Fibroblast of villous mesenchyme (primary cell): ENCODE measurements around the gene LRRC75A. TPM values are rescaled to one million over a fixed set of nuclear protein-coding genes. Genes with fewer than 3 reads are reported as not detected.

ENCODE experiments used
- DNase-seq: peaks from one replicate; pipeline ENCODE4 v3.0.0-alpha.2; 2010; ENCODE audit warnings: low read depth
- H3K4me3 ChIP-seq: 2 replicates; pipeline ENCODE4 v1.5.1; 2011; ENCODE audit warnings: low read depth, mild to moderate bottlenecking, low read length
- CTCF ChIP-seq: IDR thresholded peaks from 2 replicates; pipeline ENCODE4 v1.5.1; 2012; ENCODE audit warnings: low read depth, mild to moderate bottlenecking, low read length; ENCODE audit not compliant: insufficient read depth
- total RNA-seq: library from RNA; depleted of rRNA; stranded (reverse); fragments of >200 nt; gene quantifications from 2 replicates; pipeline ENCODE4 v1.2.3, GENCODE V29; 2012

The LRRC75A gene
- total RNA-seq, 1 donor = 2.6 TPM

- TF ChIP-seq CTCF = no peak
- H3K4me3 ChIP-seq = no peak overlapping the region
- DNase-seq = no peak
Measured at GRCh38 chr17:16488968-16489337, 3.0 kb downstream of the LRRC75A start.

GRCh38 chr17:16488186-16488967, 3.6 kb downstream of the LRRC75A start:
- TF ChIP-seq CTCF = no peak
- peak; percentile 64 for DNase-seq
- no peak overlapping the region for H3K4me3 ChIP-seq

GRCh38 chr17:16486373-16487250, 5.4 kb downstream of the LRRC75A start:
- H3K4me3 ChIP-seq = no peak overlapping the region
- DNase-seq = peak; percentile 72
- TF ChIP-seq CTCF = no peak

GRCh38 chr17:16484445-16485175, 7.4 kb downstream of the LRRC75A start:
- no peak for TF ChIP-seq CTCF
- DNase-seq = peak; percentile 16
- peak overlapping the region; percentile 17 for H3K4me3 ChIP-seq

- DNase-seq = no peak
- no peak for TF ChIP-seq CTCF
- no peak overlapping the region for H3K4me3 ChIP-seq
Measured at GRCh38 chr17:16483021-16483645, 8.9 kb downstream of the LRRC75A start.

GRCh38 chr17:16482253-16482652, 9.7 kb downstream of the LRRC75A start:
- no peak overlapping the region for H3K4me3 ChIP-seq
- TF ChIP-seq CTCF = no peak
- no peak for DNase-seq
